Gastrocnemius medialis (tissue), 4 donors: Measurements from ENCODE around the gene MC1R. TPM values are rescaled to one million over a fixed set of nuclear protein-coding genes. Genes with fewer than 3 reads are reported as not detected.

Experiments used
- ATAC-seq, 2 donors: fragments of 150-250 bp; one replicate each; pipeline ENCODE4 v1.9.1; 2016
- DNase-seq, 2 donors: peaks; one replicate each; pipeline ENCODE4 v3.0.0-alpha.2; 2019
- H3K27ac ChIP-seq, 4 donors: fragments of 200-600 bp; sonication (generic); 1 replicate in 1 of 4; 2 replicates in 3 of 4; pipeline ENCODE4 v1.5.1; 2016 to 2018; ENCODE audit warnings: mild to moderate bottlenecking in 2 of 4, moderate library complexity in 1 of 4
- H3K27me3 ChIP-seq, 3 donors: fragments of 200-600 bp; sonication (generic) in 2 of 3; 1 replicate in 1 of 3; 2 replicates in 2 of 3; pipeline versions ENCODE4 v1.5.1 to v1.6.0; 2016 to 2019; ENCODE audit warnings: mild to moderate bottlenecking in 1 of 3, moderate library complexity in 1 of 3
- H3K36me3 ChIP-seq, 2 donors: fragments of 200-600 bp; sonication (generic) in 1 of 2; one replicate each; pipeline ENCODE4 v1.5.1; 2017 to 2018
- H3K4me1 ChIP-seq, 2 donors: fragments of 200-600 bp; sonication (generic) in 1 of 2; one replicate each; pipeline ENCODE4 v1.5.1; 2016 to 2017; ENCODE audit warnings: mild to moderate bottlenecking in 2 of 2
- H3K4me3 ChIP-seq, 4 donors: fragments of 200-600 bp; sonication (generic) in 3 of 4; 1 replicate in 1 of 4; 2 replicates in 3 of 4; pipeline ENCODE4 v1.5.1; 2016 to 2019; ENCODE audit warnings: mild to moderate bottlenecking in 2 of 4
- H3K9me3 ChIP-seq, 3 donors: fragments of 200-600 bp; sonication (generic) in 2 of 3; 1 replicate in 1 of 3; 2 replicates in 2 of 3; pipeline ENCODE4 v1.5.1; 2016 to 2019
- CTCF ChIP-seq, 5 experiments: fragments of 450-650 bp in 3 of 5; fragments of 200-600 bp in 2 of 5; sonication (generic) in 2 of 5; IDR thresholded peaks in 4 of 5; conservative IDR thresholded peaks in 1 of 5; 1 replicate in 4 of 5; 2 replicates in 1 of 5; pipeline ENCODE4 v1.5.1; 2016 to 2019; ENCODE audit warnings: antibody characterized with exemption in 5 of 5, mild to moderate bottlenecking in 3 of 5, moderate library complexity in 3 of 5
- POLR2A ChIP-seq, 2 donors: fragments of 450-650 bp; IDR thresholded peaks; one replicate each; pipeline ENCODE4 v1.6.1; 2017; ENCODE audit warnings: antibody characterized with exemption in 2 of 2, mild to moderate bottlenecking in 2 of 2, moderate library complexity in 2 of 2
- in situ Hi-C, 4 donors: fragments of 200-750 bp; cut with MboI; loops; one replicate each; pipeline versions ENCODE4 v1.15.0 to v1.8.0; 2017; ENCODE audit warnings: low sequenced_read_pairs in 4 of 4
- intact Hi-C: fragments of 100-400 bp; cut with DNase I; formaldehyde crosslinking; loops from one replicate; pipeline ENCODE4 v1.15.1; 2023; ENCODE audit warnings: low total_unique reads
- total RNA-seq, 4 donors: library from RNA; depleted of rRNA; stranded (reverse); fragments of >200 nt; gene quantifications; one replicate each; pipeline versions ENCODE4 v1.1.0 to v1.2.3, GENCODE V29; 2016

The MC1R gene
- total RNA-seq, 4 donors from 2014 or later, result 0.33 to 1.8 (median 0.92) TPM

- DNase-seq, result no peak
- Histone ChIP-seq H3K27me3 (no peaks in the 10 kb centered on the region), H3K36me3 (peaks cover 0 to 91% of the 10 kb centered on the region in 2 donors), H3K9me3 (no peaks in the 10 kb centered on the region), H3K4me1 (no peaks in the 10 kb centered on the region), H3K27ac (no peak overlapping the region), H3K4me3 (no peak overlapping the region)
- intact Hi-C loops, result no loop called here
- TF ChIP-seq CTCF (IDR thresholded peaks at IDR 0.05 in 4 of 5, conservative IDR thresholded peaks at IDR 0.05 in 1 of 5), result no peak
- TF ChIP-seq POLR2A (IDR thresholded peaks at IDR 0.05), result no peak
- ATAC-seq, result no peak
- in situ Hi-C loops, result no loop called here
Measured at GRCh38 chr16:89895482-89896250, 23.0 kb upstream of the MC1R start.

GRCh38 chr16:89897204-89897603 is 21.5 kb upstream of the MC1R start:
- DNase-seq (no peak), ATAC-seq (no peak)
- Histone ChIP-seq H3K36me3 (peaks cover 0 to 81% of the 10 kb centered on the region in 2 donors), H3K27ac (no peak overlapping the region), H3K4me1 (no peaks in the 10 kb centered on the region), H3K4me3 (no peak overlapping the region), H3K9me3 (no peaks in the 10 kb centered on the region), H3K27me3 (no peaks in the 10 kb centered on the region)
- TF ChIP-seq CTCF (IDR thresholded peaks at IDR 0.05 in 4 of 5, conservative IDR thresholded peaks at IDR 0.05 in 1 of 5), result no peak
- TF ChIP-seq POLR2A (IDR thresholded peaks at IDR 0.05), result no peak
- intact Hi-C loops (no loop called here), in situ Hi-C loops (no loop called here)

- Histone ChIP-seq H3K4me3 (no peak overlapping the region), H3K36me3 (peaks cover 0 to 77% of the 10 kb centered on the region in 2 donors), H3K27ac (no peak overlapping the region), H3K27me3 (no peaks in the 10 kb centered on the region), H3K9me3 (no peaks in the 10 kb centered on the region), H3K4me1 (no peaks in the 10 kb centered on the region)
- no peak for TF ChIP-seq CTCF (IDR thresholded peaks at IDR 0.05 in 4 of 5, conservative IDR thresholded peaks at IDR 0.05 in 1 of 5)
- TF ChIP-seq POLR2A (IDR thresholded peaks at IDR 0.05), result no peak
- no peak for ATAC-seq
- no peak for DNase-seq
- intact Hi-C loops (no loop called here), in situ Hi-C loops (no loop called here)
Measured at GRCh38 chr16:89898201-89898967, 20.3 kb upstream of the MC1R start.

- DNase-seq (no peak), ATAC-seq (no peak)
- Histone ChIP-seq H3K9me3 (no peaks in the 10 kb centered on the region), H3K4me3 (no peak overlapping the region), H3K36me3 (peaks cover 0 to 84% of the 10 kb centered on the region in 2 donors), H3K27me3 (no peaks in the 10 kb centered on the region), H3K27ac (no peak overlapping the region), H3K4me1 (no peaks in the 10 kb centered on the region)
- TF ChIP-seq CTCF (IDR thresholded peaks at IDR 0.05 in 4 of 5, conservative IDR thresholded peaks at IDR 0.05 in 1 of 5) (no peak), POLR2A (IDR thresholded peaks at IDR 0.05) (no peak)
- in situ Hi-C loops, result no loop called here
- intact Hi-C loops, result no loop called here
Measured at GRCh38 chr16:89899879-89900481, 18.7 kb upstream of the MC1R start.
